ENCODE measurements around the gene PACSIN1.

Gene PACSIN1

GRCh38 chr6:34557228-34557627, 91.4 kb downstream of the PACSIN1 start:
- Histone ChIP-seq H3K9me3 (replicated peaks in 1 of 2; ENCODE audit: control insufficient read depth in 2 of 2, insufficient read depth in 1 of 2, low read depth in 1 of 2, low read length in 2 of 2) (peaks cover 0 to 5% of the 10 kb centered on the region in 2 donors), H3K4ac (ENCODE audit: low read length) (no peak overlapping the region), H3K14ac (ENCODE audit: low read length) (no peak overlapping the region), H3K4me3 (ENCODE audit: low read length in 2 of 2) (no peak overlapping the region), H3K79me1 (ENCODE audit: low read depth, low read length) (no peaks in the 10 kb centered on the region), H3K27me3 (ENCODE audit: control insufficient read depth in 3 of 3, insufficient read depth in 3 of 3, low read depth in 1 of 3, low read length in 3 of 3) (peaks cover 0 to 8% (median 0%) of the 10 kb centered on the region in 3 experiments), H4K91ac (ENCODE audit: low read depth, low read length, poor library complexity) (no peak overlapping the region), H3K18ac (ENCODE audit: low read length) (no peak overlapping the region), H2AFZ (ENCODE audit: low read length) (no peak overlapping the region), H3K4me2 (ENCODE audit: insufficient read depth, low read length, poor library complexity, severe bottlenecking) (no peak overlapping the region), H3K27ac (replicated peaks; ENCODE audit: low read length) (no peak overlapping the region), H3K23ac (ENCODE audit: low read depth, low read length, poor library complexity) (no peak overlapping the region), H2AK5ac (ENCODE audit: low read depth, low read length) (peak overlapping the region; percentile 6), H2BK15ac (ENCODE audit: low read length) (no peak overlapping the region), H3K4me1 (ENCODE audit: control insufficient read depth in 2 of 2, insufficient read depth in 1 of 2, low read depth in 1 of 2, low read length in 2 of 2) (peaks cover 9 to 18% of the 10 kb centered on the region in 2 donors), H2BK5ac (ENCODE audit: low read length) (no peak overlapping the region), H3K9ac (ENCODE audit: low read depth, low read length, poor library complexity) (no peak overlapping the region), H4K8ac (ENCODE audit: low read depth, low read length) (no peak overlapping the region), H2BK120ac (ENCODE audit: low read depth, low read length) (no peak overlapping the region), H2BK12ac (ENCODE audit: low read length) (no peak overlapping the region), H3K36me3 (replicated peaks in 1 of 2; ENCODE audit: control insufficient read depth in 2 of 2, insufficient read depth in 2 of 2, low read length in 2 of 2) (no peaks in the 10 kb centered on the region)
- no CpG with 5 or more reads among the region's 9 CpGs for WGBS, 2 donors (ENCODE audit: extremely low coverage in 2 of 2, insufficient read length in 2 of 2, insufficient replicate concordance in 1 of 2)
- no peak for DNase-seq (ENCODE audit: low spot score)

- no peak for DNase-seq (ENCODE audit: low spot score)
- H3K4me1 ChIP-seq (ENCODE audit: control insufficient read depth in 2 of 2, insufficient read depth in 1 of 2, low read depth in 1 of 2, low read length in 2 of 2), result peaks cover 9 to 18% of the 10 kb centered on the region in 2 donors
- no peak overlapping the region for H3K4me2 ChIP-seq (ENCODE audit: insufficient read depth, low read length, poor library complexity, severe bottlenecking)
- H3K4me3 ChIP-seq (ENCODE audit: low read length in 2 of 2), result no peak overlapping the region
- H4K8ac ChIP-seq (ENCODE audit: low read depth, low read length), result no peak overlapping the region
- no peak overlapping the region for H3K4ac ChIP-seq (ENCODE audit: low read length)
- no peak overlapping the region for H3K18ac ChIP-seq (ENCODE audit: low read length)
- peaks cover 0 to 5% of the 10 kb centered on the region in 2 donors for H3K9me3 ChIP-seq (replicated peaks in 1 of 2; ENCODE audit: control insufficient read depth in 2 of 2, insufficient read depth in 1 of 2, low read depth in 1 of 2, low read length in 2 of 2)
- no peaks in the 10 kb centered on the region for H3K79me1 ChIP-seq (ENCODE audit: low read depth, low read length)
- no peak overlapping the region for H2BK120ac ChIP-seq (ENCODE audit: low read depth, low read length)
- H3K27ac ChIP-seq (replicated peaks; ENCODE audit: low read length), result no peak overlapping the region
- no peak overlapping the region for H2BK12ac ChIP-seq (ENCODE audit: low read length)
- no peak overlapping the region for H2BK15ac ChIP-seq (ENCODE audit: low read length)
- no peaks in the 10 kb centered on the region for H3K27me3 ChIP-seq (ENCODE audit: control insufficient read depth in 3 of 3, insufficient read depth in 3 of 3, low read depth in 1 of 3, low read length in 3 of 3)
- no peak overlapping the region for H3K9ac ChIP-seq (ENCODE audit: low read depth, low read length, poor library complexity)
- WGBS, 2 donors (ENCODE audit: extremely low coverage in 2 of 2, insufficient read length in 2 of 2, insufficient replicate concordance in 1 of 2), result no CpG with 5 or more reads among the region's 4 CpGs
- H3K14ac ChIP-seq (ENCODE audit: low read length), result no peak overlapping the region
- H2AFZ ChIP-seq (ENCODE audit: low read length), result no peak overlapping the region
- no peak overlapping the region for H3K23ac ChIP-seq (ENCODE audit: low read depth, low read length, poor library complexity)
- no peak overlapping the region for H2AK5ac ChIP-seq (ENCODE audit: low read depth, low read length)
- no peak overlapping the region for H4K91ac ChIP-seq (ENCODE audit: low read depth, low read length, poor library complexity)
- no peak overlapping the region for H2BK5ac ChIP-seq (ENCODE audit: low read length)
- no peaks in the 10 kb centered on the region for H3K36me3 ChIP-seq (replicated peaks in 1 of 2; ENCODE audit: control insufficient read depth in 2 of 2, insufficient read depth in 2 of 2, low read length in 2 of 2)
Measured at GRCh38 chr6:34558172-34558714, 92.4 kb downstream of the PACSIN1 start.

GRCh38 chr6:34559651-34560365, 93.9 kb downstream of the PACSIN1 start:
- Histone ChIP-seq H3K9me3 (replicated peaks in 1 of 2; ENCODE audit: control insufficient read depth in 2 of 2, insufficient read depth in 1 of 2, low read depth in 1 of 2, low read length in 2 of 2) (peaks cover 0 to 5% of the 10 kb centered on the region in 2 donors), H3K4ac (ENCODE audit: low read length) (no peak overlapping the region), H2AFZ (ENCODE audit: low read length) (peak overlapping the region; percentile 92), H3K4me1 (ENCODE audit: control insufficient read depth in 2 of 2, insufficient read depth in 1 of 2, low read depth in 1 of 2, low read length in 2 of 2) (peaks cover 9 to 12% of the 10 kb centered on the region in 2 donors), H2BK120ac (ENCODE audit: low read depth, low read length) (no peak overlapping the region), H3K27ac (replicated peaks; ENCODE audit: low read length) (no peak overlapping the region), H3K79me1 (ENCODE audit: low read depth, low read length) (no peaks in the 10 kb centered on the region), H4K8ac (ENCODE audit: low read depth, low read length) (no peak overlapping the region), H3K4me2 (ENCODE audit: insufficient read depth, low read length, poor library complexity, severe bottlenecking) (no peak overlapping the region), H3K36me3 (replicated peaks in 1 of 2; ENCODE audit: control insufficient read depth in 2 of 2, insufficient read depth in 2 of 2, low read length in 2 of 2) (no peaks in the 10 kb centered on the region), H3K23ac (ENCODE audit: low read depth, low read length, poor library complexity) (peak overlapping the region; percentile 2), H2BK5ac (ENCODE audit: low read length) (no peak overlapping the region), H3K4me3 (ENCODE audit: low read length in 2 of 2) (peak overlapping the region in 1 of 2 donors; percentile 26), H2AK5ac (ENCODE audit: low read depth, low read length) (no peak overlapping the region), H2BK15ac (ENCODE audit: low read length) (no peak overlapping the region), H3K27me3 (ENCODE audit: control insufficient read depth in 3 of 3, insufficient read depth in 3 of 3, low read depth in 1 of 3, low read length in 3 of 3) (no peaks in the 10 kb centered on the region), H4K91ac (ENCODE audit: low read depth, low read length, poor library complexity) (no peak overlapping the region), H3K9ac (ENCODE audit: low read depth, low read length, poor library complexity) (no peak overlapping the region), H2BK12ac (ENCODE audit: low read length) (no peak overlapping the region), H3K14ac (ENCODE audit: low read length) (no peak overlapping the region), H3K18ac (ENCODE audit: low read length) (no peak overlapping the region)
- no peak for DNase-seq (ENCODE audit: low spot score)
- no CpG with 5 or more reads among the region's 10 CpGs for WGBS, 2 donors (ENCODE audit: extremely low coverage in 2 of 2, insufficient read length in 2 of 2, insufficient replicate concordance in 1 of 2)

GRCh38 chr6:34560366-34561226, 94.7 kb downstream of the PACSIN1 start:
- H3K27me3 ChIP-seq (ENCODE audit: control insufficient read depth in 3 of 3, insufficient read depth in 3 of 3, low read depth in 1 of 3, low read length in 3 of 3), result no peaks in the 10 kb centered on the region
- H3K9me3 ChIP-seq (replicated peaks in 1 of 2; ENCODE audit: control insufficient read depth in 2 of 2, insufficient read depth in 1 of 2, low read depth in 1 of 2, low read length in 2 of 2), result peaks cover 0 to 5% of the 10 kb centered on the region in 2 donors
- no peak overlapping the region for H4K8ac ChIP-seq (ENCODE audit: low read depth, low read length)
- peak overlapping the region; percentile 78 for H2AK5ac ChIP-seq (ENCODE audit: low read depth, low read length)
- no peak overlapping the region for H2BK12ac ChIP-seq (ENCODE audit: low read length)
- peaks cover 9 to 12% of the 10 kb centered on the region in 2 donors for H3K4me1 ChIP-seq (ENCODE audit: control insufficient read depth in 2 of 2, insufficient read depth in 1 of 2, low read depth in 1 of 2, low read length in 2 of 2)
- peak overlapping the region; percentile 25 for H3K9ac ChIP-seq (ENCODE audit: low read depth, low read length, poor library complexity)
- no peaks in the 10 kb centered on the region for H3K36me3 ChIP-seq (replicated peaks in 1 of 2; ENCODE audit: control insufficient read depth in 2 of 2, insufficient read depth in 2 of 2, low read length in 2 of 2)
- H4K91ac ChIP-seq (ENCODE audit: low read depth, low read length, poor library complexity), result no peak overlapping the region
- H3K18ac ChIP-seq (ENCODE audit: low read length), result peak overlapping the region; percentile 79
- H3K4me2 ChIP-seq (ENCODE audit: insufficient read depth, low read length, poor library complexity, severe bottlenecking), result no peak overlapping the region
- no peaks in the 10 kb centered on the region for H3K79me1 ChIP-seq (ENCODE audit: low read depth, low read length)
- no peak for DNase-seq (ENCODE audit: low spot score)
- no peak overlapping the region for H3K27ac ChIP-seq (replicated peaks; ENCODE audit: low read length)
- peak overlapping the region in 1 of 2 donors; percentile 26 for H3K4me3 ChIP-seq (ENCODE audit: low read length in 2 of 2)
- no peak overlapping the region for H2BK120ac ChIP-seq (ENCODE audit: low read depth, low read length)
- H2BK15ac ChIP-seq (ENCODE audit: low read length), result no peak overlapping the region
- peak overlapping the region; percentile 92 for H2AFZ ChIP-seq (ENCODE audit: low read length)
- no peak overlapping the region for H3K4ac ChIP-seq (ENCODE audit: low read length)
- peak overlapping the region; percentile 45 for H3K23ac ChIP-seq (ENCODE audit: low read depth, low read length, poor library complexity)
- no peak overlapping the region for H3K14ac ChIP-seq (ENCODE audit: low read length)
- H2BK5ac ChIP-seq (ENCODE audit: low read length), result no peak overlapping the region
- no CpG with 5 or more reads among the region's 20 CpGs for WGBS, 2 donors (ENCODE audit: extremely low coverage in 2 of 2, insufficient read length in 2 of 2, insufficient replicate concordance in 1 of 2)

Measured in neuronal stem cell (in vitro differentiated cells).